Pericardium fibroblast (primary cell): ENCODE results near the gene ARHGEF7. TPM values are rescaled to one million over a fixed set of nuclear protein-coding genes. Genes with fewer than 3 reads are reported as not detected.

Experiments used
- total RNA-seq: library from RNA; depleted of rRNA; stranded (reverse); fragments of >200 nt; gene quantifications from 2 replicates; pipeline ENCODE4 v1.2.3, GENCODE V29; 2015

Gene ARHGEF7
- 30.6 and 32.9 TPM in 2 replicates for total RNA-seq

GRCh38 chr13:111115061-111115964, at the start of gene ARHGEF7:
Gene ARHGEF7, plus strand, starts transcription at chr13:111115310. Its CDS starts 217 bp downstream, at chr13:111115527.

GRCh38 chr13:111319998-111320911, 205.1 kb downstream of the ARHGEF7 start, which contains the start of gene TEX29:
Gene TEX29, plus strand, starts transcription at chr13:111320642. Its CDS starts 249 bp downstream, at chr13:111320891.

Other genes starting within 250 kb of the ARHGEF7 start
- gene ANKRD10, start 200.2 kb upstream of the ARHGEF7 start, total RNA-seq: 25.0 and 48.6 TPM in 2 replicates
- gene TEX29, start 205.3 kb downstream of the ARHGEF7 start, total RNA-seq: not detected in 2 replicates